Activated CD4-positive, alpha-beta T cell treated with anti-CD3 and anti-CD28 coated beads for 4 hours (primary cell): ENCODE results near the gene C1QTNF6.
"Not testable (repeated sequence)": the region's sequence is repeated elsewhere in the genome, so short reads cannot be mapped to it uniquely, and the experiment has no call there.

Source experiments
- DNase-seq, 2 donors: peaks; one replicate each; pipeline ENCODE4 v3.0.0-alpha.2; 2020

The C1QTNF6 gene

GRCh38 chr22:37175414-37176281 is 12.4 kb downstream of the C1QTNF6 start:
- DNase-seq: no peak

GRCh38 chr22:37174964-37175363 is 13.1 kb downstream of the C1QTNF6 start:
- DNase-seq: no peak

GRCh38 chr22:37173709-37174108 is 14.3 kb downstream of the C1QTNF6 start:
- no peak for DNase-seq

- no peak for DNase-seq
Observed at GRCh38 chr22:37172266-37173245, 15.5 kb downstream of the C1QTNF6 start.

- no peak for DNase-seq
Observed at GRCh38 chr22:37171662-37172061, 16.4 kb downstream of the C1QTNF6 start.

GRCh38 chr22:37170689-37171405 is 17.2 kb downstream of the C1QTNF6 start:
- not testable (repeated sequence) for DNase-seq

- no peak for DNase-seq
Observed at GRCh38 chr22:37169947-37170688, 17.9 kb downstream of the C1QTNF6 start.

GRCh38 chr22:37169406-37169805 is 18.6 kb downstream of the C1QTNF6 start:
- no peak for DNase-seq

- no peak for DNase-seq
Observed at GRCh38 chr22:37167981-37168647, 19.9 kb downstream of the C1QTNF6 start.

- DNase-seq: no peak
Observed at GRCh38 chr22:37167176-37167980, 20.7 kb downstream of the C1QTNF6 start.

GRCh38 chr22:37166675-37167066 is 21.4 kb downstream of the C1QTNF6 start:
- DNase-seq: peak; percentile 76 to 84

GRCh38 chr22:37165940-37166674 is 21.9 kb downstream of the C1QTNF6 start:
- no peak for DNase-seq

GRCh38 chr22:37165066-37165465 is 23.0 kb downstream of the C1QTNF6 start:
- DNase-seq: no peak

GRCh38 chr22:37164505-37164887 is 23.6 kb downstream of the C1QTNF6 start:
- no peak for DNase-seq

- no peak for DNase-seq
Observed at GRCh38 chr22:37163575-37164504, 24.2 kb downstream of the C1QTNF6 start.

- DNase-seq: no peak
Observed at GRCh38 chr22:37163096-37163489, 25.0 kb downstream of the C1QTNF6 start.

- DNase-seq: peak; percentile 71 to 74
Observed at GRCh38 chr22:37162221-37163095, 25.6 kb downstream of the C1QTNF6 start.

GRCh38 chr22:37161443-37161842 is 26.6 kb downstream of the C1QTNF6 start:
- DNase-seq: no peak
